ENCODE data around the gene FOXO3. TPM values are rescaled to one million over a fixed set of nuclear protein-coding genes. Genes with fewer than 3 reads are reported as not detected.

FOXO3 gene
- total and polyA plus RNA-seq, 9 donors = 33.4 to 94.8 (median 70.0) TPM

- Histone ChIP-seq H3K9me3 (no peaks in the 10 kb centered on the region), H3K27me3 (no peaks in the 10 kb centered on the region), H3K27ac (peak overlapping the region in 1 of 2 donors; percentile 20), H3K4me3 (no peak overlapping the region), H3K4me1 (ENCODE audit: insufficient read depth) (peaks cover 32% of the 10 kb centered on the region), H3K36me3 (no peaks in the 10 kb centered on the region)
- no peak for DNase-seq
- TF ChIP-seq EP300 (IDR thresholded peaks at IDR 0.05) (no peak), POLR2A (IDR thresholded peaks at IDR 0.05) (no peak), CTCF (IDR thresholded peaks at IDR 0.05) (no peak)
- WGBS, 3 donors = 9 to 20% (median 15%) methylated on average over 1 of the region's 1 CpG
- intact Hi-C loops (cut with DNase I) = no loop called here
Observed at GRCh38 chr6:108576709-108577108, 16.0 kb downstream of the FOXO3 start.

GRCh38 chr6:108578166-108578565 lies 17.4 kb downstream of the FOXO3 start:
- no peaks in the 10 kb centered on the region for H3K36me3 ChIP-seq
- WGBS, 3 donors = 87 to 94% (median 89%) methylated on average over 4 of the region's 4 CpGs
- peak overlapping the region in 1 of 2 donors; percentile 47 for H3K27ac ChIP-seq
- DNase-seq = no peak
- H3K9me3 ChIP-seq = no peaks in the 10 kb centered on the region
- no peaks in the 10 kb centered on the region for H3K27me3 ChIP-seq
- TF ChIP-seq POLR2A (IDR thresholded peaks at IDR 0.05) (no peak), EP300 (IDR thresholded peaks at IDR 0.05) (no peak), CTCF (IDR thresholded peaks at IDR 0.05) (no peak)
- H3K4me3 ChIP-seq = no peak overlapping the region
- intact Hi-C loops (cut with DNase I) = no loop called here
- peaks cover 38% of the 10 kb centered on the region for H3K4me1 ChIP-seq (ENCODE audit: insufficient read depth)

- WGBS, 3 donors = 18 to 32% (median 22%) methylated on average over 9 of the region's 9 CpGs
- H3K4me3 ChIP-seq = no peak overlapping the region
- no peaks in the 10 kb centered on the region for H3K36me3 ChIP-seq
- DNase-seq = no peak
- TF ChIP-seq CTCF (IDR thresholded peaks at IDR 0.05) = no peak
- no peak for TF ChIP-seq EP300 (IDR thresholded peaks at IDR 0.05)
- no peak for TF ChIP-seq POLR2A (IDR thresholded peaks at IDR 0.05)
- peak overlapping the region; percentile 22 to 47 for H3K27ac ChIP-seq
- H3K27me3 ChIP-seq = no peaks in the 10 kb centered on the region
- H3K4me1 ChIP-seq (ENCODE audit: insufficient read depth) = peaks cover 43% of the 10 kb centered on the region
- intact Hi-C loops (cut with DNase I) = no loop called here
- H3K9me3 ChIP-seq = no peaks in the 10 kb centered on the region
Observed at GRCh38 chr6:108578595-108579327, 18.0 kb downstream of the FOXO3 start.

- H3K4me1 ChIP-seq (ENCODE audit: insufficient read depth) = peaks cover 45% of the 10 kb centered on the region
- intact Hi-C loops (cut with DNase I) = no loop called here
Observed at GRCh38 chr6:108579328-108579721, 18.6 kb downstream of the FOXO3 start.

More at GRCh38 chr6:108579328-108579721, 18.6 kb downstream of the FOXO3 start:
- no peak overlapping the region for H3K4me3 ChIP-seq
- no peaks in the 10 kb centered on the region for H3K36me3 ChIP-seq
- peak overlapping the region; percentile 22 to 47 for H3K27ac ChIP-seq
- no peak for TF ChIP-seq POLR2A (IDR thresholded peaks at IDR 0.05)
- no peak for TF ChIP-seq CTCF (IDR thresholded peaks at IDR 0.05)
- no peak for TF ChIP-seq EP300 (IDR thresholded peaks at IDR 0.05)
- WGBS, 3 donors = 56 to 69% (median 61%) methylated on average over 2 of the region's 2 CpGs
- H3K27me3 ChIP-seq = no peaks in the 10 kb centered on the region
- DNase-seq = no peak
- H3K9me3 ChIP-seq = no peaks in the 10 kb centered on the region
